Prostate gland (tissue), 2 donors: ENCODE results near the gene LCMT2. TPM values are rescaled to one million over a fixed set of nuclear protein-coding genes. Genes with fewer than 3 reads are reported as not detected.

Source experiments
- DNase-seq: peaks from one replicate; pipeline ENCODE4 v3.0.0-alpha.2; 2019; ENCODE audit warnings: low spot score
- H3K27ac ChIP-seq, 2 donors: fragments of 200-600 bp; sonication (generic); 2 replicates each; pipeline ENCODE4 v1.5.1; 2017 to 2019
- H3K27me3 ChIP-seq: fragments of 200-600 bp; sonication (generic); replicated peaks from 2 replicates; pipeline ENCODE4 v1.5.1; 2019; ENCODE audit not compliant: insufficient read depth
- H3K36me3 ChIP-seq, 2 donors: fragments of 200-600 bp; sonication (generic); 1 replicate in 1 of 2; 2 replicates in 1 of 2; pipeline versions ENCODE4 v1.5.1 to v1.8.1; 2017 to 2019
- H3K4me1 ChIP-seq: fragments of 200-600 bp; sonication (generic); replicated peaks from 2 replicates; pipeline ENCODE4 v1.5.1; 2019
- H3K4me3 ChIP-seq, 2 donors: fragments of 200-600 bp; sonication (generic); 2 replicates each; pipeline ENCODE4 v1.5.1; 2017 to 2019
- H3K9me3 ChIP-seq: fragments of 200-600 bp; sonication (generic); 2 replicates; pipeline ENCODE4 v1.5.1; 2017
- CTCF ChIP-seq, 4 experiments: fragments of 200-600 bp in 2 of 4; fragments of 450-650 bp in 2 of 4; sonication (generic) in 2 of 4; IDR thresholded peaks; 1 replicate in 3 of 4; 2 replicates in 1 of 4; pipeline ENCODE4 v1.5.1; 2016 to 2019; ENCODE audit warnings: antibody characterized with exemption in 4 of 4, mild to moderate bottlenecking in 2 of 4, moderate library complexity in 2 of 4
- POLR2A ChIP-seq: fragments of 450-650 bp; IDR thresholded peaks from one replicate; pipeline ENCODE4 v1.6.1; 2016; ENCODE audit warnings: antibody characterized with exemption, mild to moderate bottlenecking
- POLR2AphosphoS5 ChIP-seq: sonication (generic); formaldehyde crosslinking; IDR thresholded peaks from one replicate; pipeline ENCODE4 v1.6.1; 2017; ENCODE audit warnings: antibody characterized with exemption
- WGBS: methylation state at CpG from one replicate; pipeline ENCODE4 v1.1.5; 2018; 5-methylcytosine and 5-hydroxymethylcytosine counted together
- intact Hi-C: fragments of 100-400 bp; cut with DNase I; formaldehyde crosslinking; loops from one replicate; pipeline ENCODE4 v1.14.2; 2022
- total RNA-seq, 2 donors: library from RNA; depleted of rRNA; stranded (reverse); fragments of >200 nt; gene quantifications; one replicate each; pipeline ENCODE4 v1.1.0, GENCODE V29; 2016

LCMT2 gene
- total RNA-seq, 2 donors from 2014 or later, result 6.8 to 7.4 TPM

GRCh38 chr15:43312378-43312777 lies 18.0 kb downstream of the LCMT2 start:
- no peaks in the 10 kb centered on the region for H3K9me3 ChIP-seq
- no peaks in the 10 kb centered on the region for H3K36me3 ChIP-seq
- intact Hi-C loops, result no loop called here
- 73% methylated on average over 4 of the region's 4 CpGs for WGBS
- no peaks in the 10 kb centered on the region for H3K4me1 ChIP-seq
- H3K27ac ChIP-seq, result no peak overlapping the region
- DNase-seq, result no peak
- no peaks in the 10 kb centered on the region for H3K27me3 ChIP-seq
- no peak overlapping the region for H3K4me3 ChIP-seq
- TF ChIP-seq POLR2AphosphoS5 (no peak), POLR2A (no peak), CTCF (IDR thresholded peaks at IDR 0.05) (no peak)

- TF ChIP-seq POLR2A, result no peak
- no peak for TF ChIP-seq CTCF (IDR thresholded peaks at IDR 0.05)
- TF ChIP-seq POLR2AphosphoS5, result no peak
- 84% methylated on average over 11 of the region's 11 CpGs for WGBS
- Histone ChIP-seq H3K9me3 (no peaks in the 10 kb centered on the region), H3K27ac (no peak within 1 kb of the TSS), H3K4me3 (no peak within 1 kb of the TSS), H3K36me3 (no peaks in the 10 kb centered on the region), H3K4me1 (no peaks in the 10 kb centered on the region), H3K27me3 (no peaks in the 10 kb centered on the region)
- DNase-seq, result no peak
- intact Hi-C loops, result no loop called here
Observed at GRCh38 chr15:43302205-43302817, 28.1 kb downstream of the LCMT2 start, which contains the start of gene TGM7. Gene TGM7, minus strand, starts transcription at chr15:43302255.

- no peaks in the 10 kb centered on the region for H3K4me1 ChIP-seq
- H3K4me3 ChIP-seq, result no peak overlapping the region
- intact Hi-C loops, result no loop called here
- H3K36me3 ChIP-seq, result no peaks in the 10 kb centered on the region
- H3K9me3 ChIP-seq, result no peaks in the 10 kb centered on the region
- DNase-seq, result no peak
- H3K27me3 ChIP-seq, result no peaks in the 10 kb centered on the region
- H3K27ac ChIP-seq, result no peak overlapping the region
- TF ChIP-seq POLR2AphosphoS5 (no peak), CTCF (IDR thresholded peaks at IDR 0.05) (no peak), POLR2A (no peak)
Observed at GRCh38 chr15:43299884-43300283, 30.5 kb downstream of the LCMT2 start.

- Histone ChIP-seq H3K4me1 (no peaks in the 10 kb centered on the region), H3K4me3 (no peak overlapping the region), H3K27me3 (no peaks in the 10 kb centered on the region), H3K9me3 (no peaks in the 10 kb centered on the region), H3K27ac (no peak overlapping the region), H3K36me3 (no peaks in the 10 kb centered on the region)
- TF ChIP-seq CTCF (IDR thresholded peaks at IDR 0.05), result no peak
- no peak for TF ChIP-seq POLR2AphosphoS5
- intact Hi-C loops, result no loop called here
- DNase-seq, result no peak
- WGBS, result 61% methylated on average over 3 of the region's 3 CpGs
Observed at GRCh38 chr15:43299411-43299810, 31.0 kb downstream of the LCMT2 start.

- intact Hi-C loops, result no loop called here
- Histone ChIP-seq H3K4me1 (no peaks in the 10 kb centered on the region), H3K36me3 (no peaks in the 10 kb centered on the region), H3K4me3 (no peak overlapping the region), H3K9me3 (no peaks in the 10 kb centered on the region), H3K27ac (no peak overlapping the region), H3K27me3 (no peaks in the 10 kb centered on the region)
- TF ChIP-seq POLR2A, result no peak
- TF ChIP-seq CTCF (IDR thresholded peaks at IDR 0.05), result no peak
- no peak for TF ChIP-seq POLR2AphosphoS5
- DNase-seq, result no peak
- 44% methylated on average over 6 of the region's 6 CpGs for WGBS
Observed at GRCh38 chr15:43294091-43294706, 36.2 kb downstream of the LCMT2 start.
